PFSK-1 (cell line): Measurements from ENCODE around the gene CDH24.
A peak's percentile ranks its signal among the peaks of the same experiment; 100 is the strongest.

ENCODE experiments used
- FOXP2 ChIP-seq: optimal IDR thresholded peaks from 2 replicates; pipeline ENCODE3; 2011; ENCODE audit warnings: borderline replicate concordance, control low read depth, inconsistent platforms; ENCODE audit not compliant: insufficient read depth; ENCODE audit errors: extremely low read length, extremely low read depth
- POLR2AphosphoS5 ChIP-seq: IDR thresholded peaks from 2 replicates; pipeline ENCODE4 v1.6.1; 2012; ENCODE audit warnings: low read depth, mild to moderate bottlenecking, control low read depth, low read length, moderate library complexity
- SIN3A ChIP-seq: IDR thresholded peaks from 2 replicates; pipeline ENCODE4 v1.6.1; 2012; ENCODE audit warnings: mild to moderate bottlenecking, low read length, moderate library complexity, borderline replicate concordance; ENCODE audit not compliant: insufficient read depth
- TAF1 ChIP-seq: IDR thresholded peaks from 2 replicates; pipeline ENCODE4 v1.6.1; 2012; ENCODE audit warnings: low read length, control low read depth, borderline replicate concordance; ENCODE audit not compliant: insufficient read depth
- TF ChIP-seq, protein P1 (sequence below), 2 experiments: IDR thresholded peaks; 2 replicates each; pipeline versions ENCODE4 v1.6.1 to v1.8.0; 2011 to 2012; ENCODE audit warnings: low read depth in 2 of 2, low read length in 2 of 2, control low read depth in 1 of 2, inconsistent platforms in 1 of 2, mild to moderate bottlenecking in 1 of 2, moderate library complexity in 1 of 2; ENCODE audit not compliant: insufficient read depth in 1 of 2

The CDH24 gene

DNA sequence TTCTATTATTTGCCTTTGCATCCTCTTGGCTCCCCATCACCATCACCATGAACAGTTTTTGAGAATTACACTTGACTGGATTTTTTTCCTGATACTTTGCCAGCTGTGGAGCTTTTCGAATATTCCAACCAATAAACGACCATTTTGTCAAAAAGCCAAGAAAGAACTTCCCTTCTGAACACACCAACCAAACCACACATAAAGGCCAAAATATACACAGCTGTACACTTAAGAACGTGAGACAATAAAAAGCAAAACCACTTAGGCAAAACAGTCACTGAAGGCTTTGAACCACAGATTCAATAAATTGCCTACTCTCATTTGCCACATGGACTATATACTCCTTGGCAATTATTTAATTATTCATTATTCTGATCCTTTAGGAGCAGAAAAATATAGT, 48.5 kb downstream of the CDH24 start:
- TF ChIP-seq POLR2AphosphoS5: no peak
- TF ChIP-seq TAF1: no peak
- TF ChIP-seq SIN3A: no peak
- TF ChIP-seq, protein P1, sequence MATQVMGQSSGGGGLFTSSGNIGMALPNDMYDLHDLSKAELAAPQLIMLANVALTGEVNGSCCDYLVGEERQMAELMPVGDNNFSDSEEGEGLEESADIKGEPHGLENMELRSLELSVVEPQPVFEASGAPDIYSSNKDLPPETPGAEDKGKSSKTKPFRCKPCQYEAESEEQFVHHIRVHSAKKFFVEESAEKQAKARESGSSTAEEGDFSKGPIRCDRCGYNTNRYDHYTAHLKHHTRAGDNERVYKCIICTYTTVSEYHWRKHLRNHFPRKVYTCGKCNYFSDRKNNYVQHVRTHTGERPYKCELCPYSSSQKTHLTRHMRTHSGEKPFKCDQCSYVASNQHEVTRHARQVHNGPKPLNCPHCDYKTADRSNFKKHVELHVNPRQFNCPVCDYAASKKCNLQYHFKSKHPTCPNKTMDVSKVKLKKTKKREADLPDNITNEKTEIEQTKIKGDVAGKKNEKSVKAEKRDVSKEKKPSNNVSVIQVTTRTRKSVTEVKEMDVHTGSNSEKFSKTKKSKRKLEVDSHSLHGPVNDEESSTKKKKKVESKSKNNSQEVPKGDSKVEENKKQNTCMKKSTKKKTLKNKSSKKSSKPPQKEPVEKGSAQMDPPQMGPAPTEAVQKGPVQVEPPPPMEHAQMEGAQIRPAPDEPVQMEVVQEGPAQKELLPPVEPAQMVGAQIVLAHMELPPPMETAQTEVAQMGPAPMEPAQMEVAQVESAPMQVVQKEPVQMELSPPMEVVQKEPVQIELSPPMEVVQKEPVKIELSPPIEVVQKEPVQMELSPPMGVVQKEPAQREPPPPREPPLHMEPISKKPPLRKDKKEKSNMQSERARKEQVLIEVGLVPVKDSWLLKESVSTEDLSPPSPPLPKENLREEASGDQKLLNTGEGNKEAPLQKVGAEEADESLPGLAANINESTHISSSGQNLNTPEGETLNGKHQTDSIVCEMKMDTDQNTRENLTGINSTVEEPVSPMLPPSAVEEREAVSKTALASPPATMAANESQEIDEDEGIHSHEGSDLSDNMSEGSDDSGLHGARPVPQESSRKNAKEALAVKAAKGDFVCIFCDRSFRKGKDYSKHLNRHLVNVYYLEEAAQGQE (IDR thresholded peaks at IDR 0.05; ENCODE audit: insufficient read depth in 1 of 2, low read depth in 2 of 2, low read length in 2 of 2): no peak
- no peak for TF ChIP-seq FOXP2

DNA sequence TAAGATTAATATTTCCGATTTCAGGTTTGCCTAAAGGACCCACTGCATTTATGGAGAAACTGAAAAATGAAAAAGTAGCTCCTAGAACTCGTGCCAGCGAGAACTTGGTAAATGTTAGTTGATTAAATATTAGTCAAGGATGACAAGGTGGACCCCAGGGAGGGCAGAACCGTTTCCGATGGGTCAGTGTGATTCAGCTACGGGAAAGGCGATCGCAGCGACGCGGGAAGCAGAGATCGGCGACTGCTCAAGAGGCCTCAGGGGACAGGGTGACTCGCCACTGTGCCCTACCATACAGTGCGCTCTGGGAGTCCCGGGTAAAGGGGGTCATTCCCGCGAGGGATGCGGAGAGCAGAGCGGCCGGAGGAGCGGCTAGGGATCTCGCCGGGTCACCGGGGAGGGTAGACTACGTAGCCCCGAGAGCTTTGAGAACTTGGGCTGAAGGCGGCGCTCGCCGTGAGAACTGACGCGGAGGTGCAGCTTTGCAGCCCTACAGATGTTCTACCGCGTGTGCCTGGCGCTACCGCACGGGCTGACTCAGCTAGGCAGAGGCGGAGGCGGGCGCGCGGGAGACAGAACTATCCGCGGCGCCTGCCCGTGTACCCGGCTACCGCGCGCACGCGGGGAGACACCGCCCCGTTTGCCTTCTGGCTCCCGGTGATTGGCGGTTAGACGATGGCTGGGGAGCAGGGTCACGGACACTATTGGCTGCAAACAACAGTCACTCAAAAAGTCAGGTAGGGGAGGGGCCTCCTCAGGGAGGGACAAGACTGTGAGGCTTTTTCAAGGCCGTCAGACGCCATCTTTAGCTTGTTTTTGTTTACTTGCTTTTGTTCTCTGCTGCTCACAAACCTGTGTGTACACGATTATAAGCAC, 50.5 kb downstream of the CDH24 start:
- TF ChIP-seq, protein P1 (IDR thresholded peaks at IDR 0.05; ENCODE audit: insufficient read depth in 1 of 2, low read depth in 2 of 2, low read length in 2 of 2): 0 out of 4 replicates have a peak, but pooled peaks of 1 of the 2 experiments have one; percentile 6
- TF ChIP-seq TAF1 (peak; percentile 17; the same call in 1 of the 2 replicates), SIN3A (0 out of 2 replicates have a peak, but pooled peaks have one; percentile 16), FOXP2 (peak; percentile 38), POLR2AphosphoS5 (peak; percentile 85)

DNA sequence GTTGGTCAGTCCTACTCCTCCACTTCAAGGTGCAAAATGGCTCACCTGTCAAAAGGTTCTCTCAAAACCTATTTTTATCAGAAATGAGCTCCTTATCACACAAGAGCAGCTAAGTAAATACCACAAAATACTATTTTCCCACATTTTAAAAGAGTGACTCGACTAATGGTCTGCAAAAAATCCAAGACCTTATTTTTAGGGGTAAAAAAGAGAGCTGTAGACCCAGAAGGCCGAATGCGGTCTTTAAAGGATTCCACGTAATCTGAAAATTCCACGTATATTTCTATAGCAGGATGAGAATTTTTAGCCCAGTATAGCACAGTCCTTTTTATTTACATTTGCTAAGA, 51.2 kb downstream of the CDH24 start:
- TF ChIP-seq FOXP2: no peak
- TF ChIP-seq, protein P1 (IDR thresholded peaks at IDR 0.05; ENCODE audit: insufficient read depth in 1 of 2, low read depth in 2 of 2, low read length in 2 of 2): no peak
- no peak for TF ChIP-seq POLR2AphosphoS5
- TF ChIP-seq TAF1: no peak
- TF ChIP-seq SIN3A: no peak

DNA sequence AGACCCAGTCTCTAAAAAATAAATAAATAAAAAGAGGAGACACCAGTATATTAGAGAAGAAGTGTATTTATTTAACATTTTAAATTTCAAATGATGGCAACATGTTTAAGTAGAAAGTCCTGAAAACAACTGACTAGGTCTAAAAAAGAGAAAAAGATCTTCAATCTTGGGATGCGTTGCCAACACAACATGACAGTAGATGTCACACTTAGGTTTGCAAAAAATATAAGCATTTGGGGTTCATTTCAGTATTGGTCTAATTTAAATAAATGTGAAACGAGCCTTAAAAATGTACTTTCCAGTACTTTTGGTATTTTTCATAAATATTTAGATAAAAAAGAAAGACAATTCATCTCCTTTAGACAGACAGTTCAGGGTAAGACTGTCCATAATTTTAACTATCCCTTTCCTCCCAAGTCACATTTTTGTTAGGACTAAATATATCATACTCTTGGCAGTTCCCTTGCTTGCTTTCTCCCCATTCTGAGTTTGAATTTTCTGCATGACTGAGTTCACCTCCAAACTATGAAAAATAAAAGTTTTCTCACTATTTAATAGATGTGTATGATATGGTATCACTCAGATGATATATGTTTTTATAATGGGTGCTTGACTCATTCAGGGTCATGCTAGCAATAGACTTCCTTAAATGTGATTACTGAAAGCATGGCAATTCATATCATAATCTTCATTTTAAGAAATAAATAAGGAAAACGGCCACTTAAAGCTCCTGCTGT, 51.7 kb downstream of the CDH24 start:
- TF ChIP-seq POLR2AphosphoS5: no peak
- TF ChIP-seq SIN3A: no peak
- no peak for TF ChIP-seq TAF1
- TF ChIP-seq, protein P1 (IDR thresholded peaks at IDR 0.05; ENCODE audit: insufficient read depth in 1 of 2, low read depth in 2 of 2, low read length in 2 of 2): no peak
- TF ChIP-seq FOXP2: no peak
